Vagina (tissue), 2 donors: ENCODE data around the gene GLCE.

ENCODE experiments used
- POLR2A ChIP-seq, 2 donors: fragments of 450-650 bp; IDR thresholded peaks; one replicate each; pipeline ENCODE4 v1.6.1; 2017; ENCODE audit warnings: antibody characterized with exemption in 2 of 2, mild to moderate bottlenecking in 2 of 2, moderate library complexity in 2 of 2
- POLR2AphosphoS5 ChIP-seq, 2 donors: sonication (generic); formaldehyde crosslinking; IDR thresholded peaks; one replicate each; pipeline ENCODE4 v1.9.0; 2017; ENCODE audit warnings: antibody characterized with exemption in 2 of 2, mild to moderate bottlenecking in 2 of 2, low read depth in 1 of 2; ENCODE audit not compliant: insufficient read depth in 1 of 2
- TF ChIP-seq, protein P1 (sequence below), 3 experiments: fragments of 450-650 bp in 2 of 3; fragments of 200-600 bp in 1 of 3; sonication (generic) in 1 of 3; IDR thresholded peaks; one replicate each; pipeline ENCODE4 v1.5.1; 2017 to 2019; ENCODE audit warnings: antibody characterized with exemption in 3 of 3, mild to moderate bottlenecking in 2 of 3, moderate library complexity in 2 of 3

DNA sequence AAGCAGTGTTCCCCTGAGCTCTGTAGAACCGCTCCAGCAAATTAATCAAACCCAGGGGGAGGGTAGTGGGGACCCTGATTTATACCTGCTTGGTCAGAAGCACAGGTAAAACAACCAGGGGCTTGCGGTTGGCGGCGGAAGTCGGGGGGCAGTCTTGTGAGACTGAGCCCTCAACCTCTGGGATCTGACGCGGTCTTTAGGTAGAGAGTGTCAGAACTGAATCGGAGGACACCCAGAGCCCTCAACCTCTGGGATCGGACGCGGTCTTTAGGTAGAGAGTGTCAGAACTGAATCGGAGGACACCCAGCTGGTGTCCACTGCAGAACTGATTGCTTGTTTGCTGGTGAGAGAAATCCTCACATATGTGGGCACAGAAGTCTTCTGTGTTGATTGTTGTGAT, 125.4 kb downstream of the GLCE start:
- TF ChIP-seq POLR2A (IDR thresholded peaks at IDR 0.05) (no peak), POLR2AphosphoS5 (IDR thresholded peaks at IDR 0.05; ENCODE audit: insufficient read depth in 1 of 2, low read depth in 1 of 2) (no peak)
- TF ChIP-seq, protein P1, sequence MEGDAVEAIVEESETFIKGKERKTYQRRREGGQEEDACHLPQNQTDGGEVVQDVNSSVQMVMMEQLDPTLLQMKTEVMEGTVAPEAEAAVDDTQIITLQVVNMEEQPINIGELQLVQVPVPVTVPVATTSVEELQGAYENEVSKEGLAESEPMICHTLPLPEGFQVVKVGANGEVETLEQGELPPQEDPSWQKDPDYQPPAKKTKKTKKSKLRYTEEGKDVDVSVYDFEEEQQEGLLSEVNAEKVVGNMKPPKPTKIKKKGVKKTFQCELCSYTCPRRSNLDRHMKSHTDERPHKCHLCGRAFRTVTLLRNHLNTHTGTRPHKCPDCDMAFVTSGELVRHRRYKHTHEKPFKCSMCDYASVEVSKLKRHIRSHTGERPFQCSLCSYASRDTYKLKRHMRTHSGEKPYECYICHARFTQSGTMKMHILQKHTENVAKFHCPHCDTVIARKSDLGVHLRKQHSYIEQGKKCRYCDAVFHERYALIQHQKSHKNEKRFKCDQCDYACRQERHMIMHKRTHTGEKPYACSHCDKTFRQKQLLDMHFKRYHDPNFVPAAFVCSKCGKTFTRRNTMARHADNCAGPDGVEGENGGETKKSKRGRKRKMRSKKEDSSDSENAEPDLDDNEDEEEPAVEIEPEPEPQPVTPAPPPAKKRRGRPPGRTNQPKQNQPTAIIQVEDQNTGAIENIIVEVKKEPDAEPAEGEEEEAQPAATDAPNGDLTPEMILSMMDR (IDR thresholded peaks at IDR 0.05), result no peak
